GM23338 (cell line): ENCODE results near the gene PCDHGA5. TPM values are rescaled to one million over a fixed set of nuclear protein-coding genes. Genes with fewer than 3 reads are reported as not detected.
A peak's percentile ranks its signal among the peaks of the same experiment; 100 is the strongest.

Experiments used
- ATAC-seq: fragments of 200-7000 bp; cut with Tn5 transposase; 3 replicates; pipeline ENCODE4 v1.9.1; 2020
- DNase-seq: peaks from one replicate; pipeline ENCODE4 v3.0.0-alpha.2; 2015; ENCODE audit warnings: low spot score
- H2AFZ ChIP-seq: fragments of 200-600 bp; sonication (generic); 2 replicates; pipeline ENCODE4 v1.8.0; 2016; ENCODE audit warnings: antibody characterized with exemption, mild to moderate bottlenecking, moderate library complexity
- H3F3A ChIP-seq: fragments of 200-600 bp; sonication (generic); replicated peaks from 2 replicates; pipeline ENCODE4 v1.8.0; 2017; ENCODE audit warnings: antibody characterized with exemption, mixed run types, low read depth
- H3K27ac ChIP-seq: fragments of 200-600 bp; sonication (generic); 2 replicates; pipeline ENCODE4 v1.6.1; 2016; ENCODE audit warnings: low read depth
- H3K27me3 ChIP-seq: fragments of 200-600 bp; sonication (generic); 2 replicates; pipeline ENCODE4 v1.8.0; 2016; ENCODE audit warnings: mild to moderate bottlenecking, mixed run types, moderate library complexity; ENCODE audit not compliant: insufficient read depth
- H3K36me3 ChIP-seq: fragments of 200-600 bp; sonication (generic); 2 replicates; pipeline ENCODE4 v1.8.0; 2016; ENCODE audit warnings: mild to moderate bottlenecking; ENCODE audit not compliant: insufficient read depth
- H3K4me1 ChIP-seq: fragments of 200-600 bp; sonication (generic); 2 replicates; pipeline ENCODE4 v1.8.0; 2016; ENCODE audit warnings: mild to moderate bottlenecking, moderate library complexity; ENCODE audit not compliant: insufficient read depth
- H3K4me2 ChIP-seq: fragments of 200-600 bp; sonication (generic); 2 replicates; pipeline ENCODE4 v1.7.1; 2017; ENCODE audit warnings: mixed run types
- H3K4me3 ChIP-seq: fragments of 200-600 bp; sonication (generic); 2 replicates; pipeline ENCODE4 v1.6.1; 2016; ENCODE audit warnings: mixed run types
- H3K79me2 ChIP-seq: fragments of 200-600 bp; sonication (generic); replicated peaks from 2 replicates; pipeline ENCODE4 v1.8.0; 2017; ENCODE audit warnings: mild to moderate bottlenecking; ENCODE audit not compliant: insufficient read depth
- H3K9me2 ChIP-seq: fragments of 200-600 bp; sonication (generic); 2 replicates; pipeline ENCODE4 v1.8.0; 2017; ENCODE audit not compliant: insufficient read depth
- H4K20me1 ChIP-seq: fragments of 200-600 bp; sonication (generic); replicated peaks from 2 replicates; pipeline ENCODE4 v1.8.0; 2017; ENCODE audit warnings: mild to moderate bottlenecking; ENCODE audit not compliant: insufficient read depth
- H3K27ac Mint-ChIP-seq: 2 replicates; pipeline ENCODE4 v1.8.0; 2020; ENCODE audit warnings: inconsistent platforms, mild to moderate bottlenecking, moderate library complexity, mixed read lengths
- H3K27me3 Mint-ChIP-seq: 3 replicates; pipeline ENCODE4 v1.8.0; 2022; ENCODE audit warnings: low read depth, mild to moderate bottlenecking, moderate library complexity, mixed read lengths, inconsistent platforms; ENCODE audit not compliant: insufficient read depth, poor library complexity
- H3K36me3 Mint-ChIP-seq: 3 replicates; pipeline ENCODE4 v1.8.0; 2021; ENCODE audit warnings: low read depth, mild to moderate bottlenecking, inconsistent platforms, moderate library complexity, mixed read lengths
- H3K4me1 Mint-ChIP-seq: 3 replicates; pipeline ENCODE4 v1.8.0; 2020; ENCODE audit warnings: mild to moderate bottlenecking, inconsistent platforms, mixed read lengths
- H3K4me3 Mint-ChIP-seq: 3 replicates; pipeline ENCODE4 v1.8.0; 2021; ENCODE audit warnings: moderate library complexity, mild to moderate bottlenecking, inconsistent platforms, mixed read lengths
- H3K9me3 Mint-ChIP-seq: 3 replicates; pipeline ENCODE4 v1.8.0; 2020; ENCODE audit warnings: moderate library complexity, mild to moderate bottlenecking, inconsistent platforms, mixed read lengths
- CREB1 ChIP-seq: fragments of 250-450 bp; sonication (Bioruptor Pico); IDR thresholded peaks from 2 replicates; pipeline ENCODE4 v1.5.0; 2020; ENCODE audit warnings: low read depth, mild to moderate bottlenecking, moderate library complexity
- CTCF ChIP-seq, 2 experiments: fragments of 200-600 bp in 1 of 2; sonication (generic) in 1 of 2; conservative IDR thresholded peaks; 2 replicates each; pipeline versions ENCODE4 v1.5.1 to v1.6.1; 2016 to 2017; ENCODE audit warnings: antibody characterized with exemption in 2 of 2, low read depth in 2 of 2, mild to moderate bottlenecking in 2 of 2, moderate library complexity in 1 of 2
- ETS1 ChIP-seq: IDR thresholded peaks from 2 replicates; pipeline ENCODE4 v1.6.1; 2016; ENCODE audit warnings: antibody characterized with exemption
- EZH2 ChIP-seq: fragments of 200-600 bp; sonication (generic); IDR thresholded peaks from one replicate; pipeline ENCODE4 v1.8.0; 2017; ENCODE audit warnings: antibody characterized with exemption, mild to moderate bottlenecking, low read depth; ENCODE audit not compliant: unreplicated experiment
- EZH2phosphoT487 ChIP-seq: fragments of 200-600 bp; sonication (generic); IDR thresholded peaks from one replicate; pipeline ENCODE4 v1.8.1; 2018; ENCODE audit warnings: antibody characterized with exemption; ENCODE audit not compliant: unreplicated experiment
- JUNB ChIP-seq: IDR thresholded peaks from one replicate; pipeline ENCODE4 v1.6.1; 2016; ENCODE audit warnings: antibody characterized with exemption; ENCODE audit not compliant: unreplicated experiment
- NANOG ChIP-seq: IDR thresholded peaks from 2 replicates; pipeline ENCODE4 v1.6.1; 2016; ENCODE audit warnings: antibody characterized with exemption, borderline replicate concordance
- POLR2AphosphoS5 ChIP-seq: IDR thresholded peaks from 2 replicates; pipeline ENCODE4 v1.6.1; 2016; ENCODE audit warnings: antibody characterized with exemption, low read depth
- ZNF114 ChIP-seq: fragments of 250-450 bp; sonication (Bioruptor Pico); IDR thresholded peaks from 2 replicates; pipeline ENCODE4 v1.5.0; 2020; ENCODE audit warnings: mild to moderate bottlenecking, moderate library complexity
- ZNF331 ChIP-seq: fragments of 250-450 bp; sonication (Bioruptor Pico); IDR thresholded peaks from 2 replicates; pipeline ENCODE4 v1.5.0; 2020; ENCODE audit warnings: low read depth, mild to moderate bottlenecking, moderate library complexity
- ZNF462 ChIP-seq: fragments of 250-450 bp; sonication (Bioruptor Pico); IDR thresholded peaks from 2 replicates; pipeline ENCODE4 v1.5.0; 2020; ENCODE audit warnings: mild to moderate bottlenecking, moderate library complexity
- polyA plus RNA-seq: library from polyadenylated mRNA; unstranded; fragments of >200 nt; fragmentation: Nextera tagmentation; extraction: Ambion mirVana; gene quantifications from 2 replicates; pipeline ENCODE4 v1.2.1, GENCODE V29; 2016
- total RNA-seq: library from RNA; depleted of rRNA; stranded (reverse); fragments of >200 nt; shearing (Covaris generic); gene quantifications from 2 replicates; pipeline ENCODE4 v1.2.3, GENCODE V29; 2014
- TF ChIP-seq, protein P1 (sequence below): IDR thresholded peaks from one replicate; pipeline ENCODE4 v1.6.1; 2018; ENCODE audit warnings: antibody characterized with exemption; ENCODE audit not compliant: unreplicated experiment

The PCDHGA5 gene
- total and polyA plus RNA-seq, 2 experiments from 2014 or later, result 0.55 to 3.1 TPM

GRCh38 chr5:141382469-141383294, 18.7 kb downstream of the PCDHGA5 start, which contains the start of gene PCDHGA7 (continued):
- TF ChIP-seq ZNF462 (CRISPR knock-in tag) (no peak), NANOG (no peak), ETS1 (no peak), ZNF114 (no peak), POLR2AphosphoS5 (no peak), EZH2 (no peak), JUNB (no peak), ZNF331 (no peak)

DNA sequence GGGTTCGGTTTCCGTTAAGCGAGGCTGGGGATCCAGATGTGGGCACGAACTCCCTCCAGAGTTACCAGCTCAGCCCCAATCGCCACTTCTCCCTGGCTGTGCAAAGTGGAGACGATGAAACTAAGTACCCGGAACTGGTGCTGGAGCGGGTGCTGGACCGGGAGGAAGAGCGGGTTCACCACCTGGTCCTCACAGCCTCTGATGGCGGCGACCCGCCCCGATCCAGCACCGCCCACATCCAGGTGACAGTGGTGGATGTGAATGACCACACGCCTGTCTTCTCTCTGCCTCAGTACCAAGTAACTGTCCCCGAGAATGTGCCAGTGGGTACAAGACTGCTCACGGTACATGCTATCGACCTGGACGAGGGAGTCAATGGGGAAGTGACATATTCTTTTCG, 19.4 kb downstream of the PCDHGA5 start:
- H3K27me3 Mint-ChIP-seq, result peaks cover 10% of the 10 kb centered on the region
- H3K27me3 ChIP-seq, result peaks cover 2% of the 10 kb centered on the region; the same call in 1 of the 2 replicates
- H3K79me2 ChIP-seq, result no peaks in the 10 kb centered on the region
- H3K36me3 ChIP-seq, result no peaks in the 10 kb centered on the region
- H3K9me3 Mint-ChIP-seq, result peaks cover 58% of the 10 kb centered on the region
- H3F3A ChIP-seq, result no peaks in the 10 kb centered on the region
- H3K4me1 Mint-ChIP-seq, result no peaks in the 10 kb centered on the region
- H2AFZ ChIP-seq, result no peak overlapping the region
- H3K36me3 Mint-ChIP-seq, result peaks cover 46% of the 10 kb centered on the region
- H4K20me1 ChIP-seq, result no peaks in the 10 kb centered on the region
- H3K4me1 ChIP-seq, result 0 out of 2 replicates have a peak, but pooled peaks cover 3% of the 10 kb centered on the region
- H3K4me3 Mint-ChIP-seq, result peak overlapping the region; percentile 85
- H3K9me2 ChIP-seq, result no peaks in the 10 kb centered on the region
- ATAC-seq, result no peak
- H3K4me2 ChIP-seq, result no peak overlapping the region
- H3K27ac ChIP-seq, result no peak overlapping the region
- H3K27ac Mint-ChIP-seq, result no peak overlapping the region
- no peak overlapping the region for H3K4me3 ChIP-seq
- no peak for DNase-seq
- TF ChIP-seq NANOG, result no peak
- no peak for TF ChIP-seq ZNF331
- TF ChIP-seq CREB1 (CRISPR knock-in tag), result no peak
- TF ChIP-seq EZH2phosphoT487, result no peak
- TF ChIP-seq CTCF (conservative IDR thresholded peaks at IDR 0.05; ENCODE audit: low read depth in 2 of 2), result no peak
- TF ChIP-seq EZH2, result no peak
- TF ChIP-seq, protein P1, sequence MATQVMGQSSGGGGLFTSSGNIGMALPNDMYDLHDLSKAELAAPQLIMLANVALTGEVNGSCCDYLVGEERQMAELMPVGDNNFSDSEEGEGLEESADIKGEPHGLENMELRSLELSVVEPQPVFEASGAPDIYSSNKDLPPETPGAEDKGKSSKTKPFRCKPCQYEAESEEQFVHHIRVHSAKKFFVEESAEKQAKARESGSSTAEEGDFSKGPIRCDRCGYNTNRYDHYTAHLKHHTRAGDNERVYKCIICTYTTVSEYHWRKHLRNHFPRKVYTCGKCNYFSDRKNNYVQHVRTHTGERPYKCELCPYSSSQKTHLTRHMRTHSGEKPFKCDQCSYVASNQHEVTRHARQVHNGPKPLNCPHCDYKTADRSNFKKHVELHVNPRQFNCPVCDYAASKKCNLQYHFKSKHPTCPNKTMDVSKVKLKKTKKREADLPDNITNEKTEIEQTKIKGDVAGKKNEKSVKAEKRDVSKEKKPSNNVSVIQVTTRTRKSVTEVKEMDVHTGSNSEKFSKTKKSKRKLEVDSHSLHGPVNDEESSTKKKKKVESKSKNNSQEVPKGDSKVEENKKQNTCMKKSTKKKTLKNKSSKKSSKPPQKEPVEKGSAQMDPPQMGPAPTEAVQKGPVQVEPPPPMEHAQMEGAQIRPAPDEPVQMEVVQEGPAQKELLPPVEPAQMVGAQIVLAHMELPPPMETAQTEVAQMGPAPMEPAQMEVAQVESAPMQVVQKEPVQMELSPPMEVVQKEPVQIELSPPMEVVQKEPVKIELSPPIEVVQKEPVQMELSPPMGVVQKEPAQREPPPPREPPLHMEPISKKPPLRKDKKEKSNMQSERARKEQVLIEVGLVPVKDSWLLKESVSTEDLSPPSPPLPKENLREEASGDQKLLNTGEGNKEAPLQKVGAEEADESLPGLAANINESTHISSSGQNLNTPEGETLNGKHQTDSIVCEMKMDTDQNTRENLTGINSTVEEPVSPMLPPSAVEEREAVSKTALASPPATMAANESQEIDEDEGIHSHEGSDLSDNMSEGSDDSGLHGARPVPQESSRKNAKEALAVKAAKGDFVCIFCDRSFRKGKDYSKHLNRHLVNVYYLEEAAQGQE, result no peak
- TF ChIP-seq POLR2AphosphoS5, result no peak
